Measurements from ENCODE around the gene CRYBG3. TPM values are rescaled to one million over a fixed set of nuclear protein-coding genes. Genes with fewer than 3 reads are reported as not detected.

CRYBG3 gene
- polyA plus RNA-seq, 1 donor (not counting 4 experiments of a cell fraction or from before 2014, with no cell fraction given): 6.9 TPM

DNA sequence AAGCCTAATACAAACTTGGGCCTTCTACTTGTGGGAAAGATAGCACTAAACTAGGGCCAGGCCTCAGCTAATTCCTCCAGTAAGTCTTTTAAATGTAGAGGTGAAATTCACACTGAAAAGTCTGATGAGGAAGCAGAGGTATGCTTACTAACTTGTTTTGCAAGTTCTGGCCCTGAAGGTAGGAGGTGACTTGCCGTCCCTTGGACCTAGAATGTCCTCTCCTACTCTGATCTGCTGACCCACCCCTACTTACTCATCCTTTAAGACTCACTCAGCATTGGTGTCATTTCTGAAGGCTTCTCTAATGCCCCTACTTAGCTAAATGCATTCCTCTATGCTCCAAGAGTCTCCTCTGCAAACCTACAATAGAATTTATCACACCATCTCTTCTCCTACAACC lies 131.1 kb downstream of the CRYBG3 start:
- Histone ChIP-seq H4K20me1 (ENCODE audit: control insufficient read depth, extremely low read depth, insufficient read depth, low read length) (no peaks in the 10 kb centered on the region), H3K79me2 (ENCODE audit: control insufficient read depth, insufficient read depth, low read length) (no peaks in the 10 kb centered on the region), H3K4me3 (ENCODE audit: control insufficient read depth in 2 of 3, extremely low read depth in 1 of 3, insufficient read depth in 2 of 3, low read depth in 1 of 3, low read length in 3 of 3) (no peak overlapping the region), H3K9ac (ENCODE audit: control insufficient read depth, extremely low read depth, insufficient read depth, low read length) (no peak overlapping the region), H3K36me3 (ENCODE audit: control insufficient read depth in 2 of 2, extremely low read depth in 1 of 2, insufficient read depth in 2 of 2, low read length in 2 of 2) (peaks cover 22 to 38% of the 10 kb centered on the region in 2 experiments), H3K27me3 (ENCODE audit: control insufficient read depth, extremely low read depth, insufficient read depth, low read length) (no peaks in the 10 kb centered on the region), H2AFZ (ENCODE audit: control insufficient read depth, low read length) (no peak overlapping the region), H3K9me3 (ENCODE audit: control insufficient read depth, low read depth, low read length) (no peaks in the 10 kb centered on the region), H3K4me2 (ENCODE audit: control insufficient read depth, extremely low read depth, insufficient read depth, low read depth, low read length) (no peak overlapping the region), H3K9me1 (ENCODE audit: control insufficient read depth, extremely low read depth, insufficient read depth, low read length) (no peaks in the 10 kb centered on the region), H3K27ac (ENCODE audit: control insufficient read depth, insufficient read depth, low read length) (no peak overlapping the region), H3K4me1 (ENCODE audit: control insufficient read depth, extremely low read depth, insufficient read depth, low read length) (no peaks in the 10 kb centered on the region)
- FAIRE-seq (no peak), DNase-seq (ENCODE audit: low read depth, low spot score) (no peak)
- no peak for TF ChIP-seq EZH2 (IDR thresholded peaks at IDR 0.05; ENCODE audit: low read length)
- TF ChIP-seq CTCF (optimal IDR thresholded peaks at IDR 0.05 in 1 of 3, IDR thresholded peaks at IDR 0.05 in 1 of 3, conservative IDR thresholded peaks at IDR 0.05 in 1 of 3; ENCODE audit: extremely low read depth in 1 of 3, insufficient read depth in 2 of 3, low read length in 3 of 3): no peak
- dilution Hi-C loops (cut with MboI; ENCODE audit: extremely low pct_ligation_motif_present, low sequenced_read_pairs): no loop called here

DNA sequence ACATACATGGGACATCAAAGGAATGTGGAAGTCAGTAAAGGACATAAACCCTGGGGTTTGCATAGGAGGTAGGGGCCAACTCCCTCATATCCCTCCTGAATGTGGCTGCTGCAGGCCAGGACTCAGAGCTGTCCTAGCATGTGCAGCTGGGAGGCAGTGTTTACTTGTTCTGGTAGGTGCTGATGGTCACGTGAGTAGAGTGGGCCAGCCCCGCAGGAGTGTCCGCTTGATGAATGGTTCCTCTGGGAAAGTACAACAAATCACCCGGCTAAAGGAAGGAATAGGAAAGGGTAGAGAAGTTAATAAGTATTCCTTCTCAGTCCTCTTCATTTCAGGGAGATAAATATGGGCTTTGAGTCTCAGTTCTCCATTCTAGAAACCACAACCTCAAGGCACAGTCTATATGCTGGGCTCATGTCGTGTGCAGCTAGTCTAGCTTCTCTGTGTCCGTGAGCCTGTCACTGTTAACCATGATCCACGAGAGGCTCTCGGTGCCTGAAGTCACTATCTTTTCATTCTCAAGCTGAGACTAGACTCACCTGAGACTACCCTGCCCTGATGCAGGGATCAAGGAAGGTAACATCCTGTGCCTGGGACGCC lies 132.5 kb downstream of the CRYBG3 start:
- H3K4me3 ChIP-seq (ENCODE audit: control insufficient read depth in 2 of 3, extremely low read depth in 1 of 3, insufficient read depth in 2 of 3, low read depth in 1 of 3, low read length in 3 of 3): no peak overlapping the region
- no peaks in the 10 kb centered on the region for H3K9me3 ChIP-seq (ENCODE audit: control insufficient read depth, low read depth, low read length)
- H3K27me3 ChIP-seq (ENCODE audit: control insufficient read depth, extremely low read depth, insufficient read depth, low read length): no peaks in the 10 kb centered on the region
- H3K4me2 ChIP-seq (ENCODE audit: control insufficient read depth, extremely low read depth, insufficient read depth, low read depth, low read length): no peak overlapping the region
- no peaks in the 10 kb centered on the region for H3K4me1 ChIP-seq (ENCODE audit: control insufficient read depth, extremely low read depth, insufficient read depth, low read length)
- no peak overlapping the region for H2AFZ ChIP-seq (ENCODE audit: control insufficient read depth, low read length)
- H3K9ac ChIP-seq (ENCODE audit: control insufficient read depth, extremely low read depth, insufficient read depth, low read length): no peak overlapping the region
- no peaks in the 10 kb centered on the region for H3K9me1 ChIP-seq (ENCODE audit: control insufficient read depth, extremely low read depth, insufficient read depth, low read length)
- no peak for FAIRE-seq
- H3K27ac ChIP-seq (ENCODE audit: control insufficient read depth, insufficient read depth, low read length): no peak overlapping the region
- peaks cover 19 to 34% of the 10 kb centered on the region in 2 experiments for H3K36me3 ChIP-seq (ENCODE audit: control insufficient read depth in 2 of 2, extremely low read depth in 1 of 2, insufficient read depth in 2 of 2, low read length in 2 of 2)
- H3K79me2 ChIP-seq (ENCODE audit: control insufficient read depth, insufficient read depth, low read length): peaks cover 2% of the 10 kb centered on the region
- TF ChIP-seq EZH2 (IDR thresholded peaks at IDR 0.05; ENCODE audit: low read length): no peak
- TF ChIP-seq CTCF (optimal IDR thresholded peaks at IDR 0.05 in 1 of 3, IDR thresholded peaks at IDR 0.05 in 1 of 3, conservative IDR thresholded peaks at IDR 0.05 in 1 of 3; ENCODE audit: extremely low read depth in 1 of 3, insufficient read depth in 2 of 3, low read length in 3 of 3): no peak
- H4K20me1 ChIP-seq (ENCODE audit: control insufficient read depth, extremely low read depth, insufficient read depth, low read length): no peaks in the 10 kb centered on the region
- dilution Hi-C loops (cut with MboI; ENCODE audit: extremely low pct_ligation_motif_present, low sequenced_read_pairs): no loop called here
- no peak for DNase-seq (ENCODE audit: low read depth, low spot score)
